Measurements from ENCODE around the gene TNFSF11.
A peak's percentile ranks its signal among the peaks of the same experiment; 100 is the strongest.

TNFSF11 gene

DNA sequence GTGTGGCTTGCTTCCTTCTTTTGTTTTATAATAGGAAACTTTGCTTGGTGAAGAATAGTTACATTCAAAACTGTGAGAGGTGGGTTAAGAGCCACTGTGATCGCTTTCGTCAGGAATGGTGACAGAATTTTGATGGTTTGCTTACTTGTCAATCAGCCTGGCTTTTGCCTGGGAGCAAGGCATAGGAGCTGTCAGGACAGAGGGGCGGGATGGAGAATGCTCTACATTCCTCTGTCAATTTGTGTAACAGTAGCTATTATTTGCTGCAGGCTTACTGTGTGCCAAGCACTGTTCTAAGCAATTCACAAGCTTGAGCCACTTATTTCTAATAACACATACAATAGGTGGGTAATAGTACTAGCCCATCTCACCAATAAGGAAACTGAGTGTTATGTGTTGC lies 28.1 kb upstream of the TNFSF11 start:
- Histone ChIP-seq H3K4me2 (ENCODE audit: low read length) (no peak overlapping the region), H3K36me3 (replicated peaks; ENCODE audit: low read depth, low read length) (no peaks in the 10 kb centered on the region), H3K9me3 (ENCODE audit: insufficient read depth, low read length) (no peaks in the 10 kb centered on the region), H2AFZ (ENCODE audit: low read depth, low read length) (no peak overlapping the region), H3K27me3 (ENCODE audit: low read depth, low read length) (no peaks in the 10 kb centered on the region), H3K27ac (ENCODE audit: low read length) (no peak overlapping the region), H4K20me1 (ENCODE audit: insufficient read depth, low read length) (no peaks in the 10 kb centered on the region), H3K79me2 (ENCODE audit: low read length) (no peaks in the 10 kb centered on the region), H3K4me3 (ENCODE audit: low read length) (no peak overlapping the region), H3K4me1 (ENCODE audit: low read length) (peaks cover 6% of the 10 kb centered on the region), H3K9ac (ENCODE audit: low read length) (no peak overlapping the region)
- TF ChIP-seq EZH2phosphoT487 (IDR thresholded peaks at IDR 0.05; ENCODE audit: low read depth): no peak
- TF ChIP-seq, protein P1, sequence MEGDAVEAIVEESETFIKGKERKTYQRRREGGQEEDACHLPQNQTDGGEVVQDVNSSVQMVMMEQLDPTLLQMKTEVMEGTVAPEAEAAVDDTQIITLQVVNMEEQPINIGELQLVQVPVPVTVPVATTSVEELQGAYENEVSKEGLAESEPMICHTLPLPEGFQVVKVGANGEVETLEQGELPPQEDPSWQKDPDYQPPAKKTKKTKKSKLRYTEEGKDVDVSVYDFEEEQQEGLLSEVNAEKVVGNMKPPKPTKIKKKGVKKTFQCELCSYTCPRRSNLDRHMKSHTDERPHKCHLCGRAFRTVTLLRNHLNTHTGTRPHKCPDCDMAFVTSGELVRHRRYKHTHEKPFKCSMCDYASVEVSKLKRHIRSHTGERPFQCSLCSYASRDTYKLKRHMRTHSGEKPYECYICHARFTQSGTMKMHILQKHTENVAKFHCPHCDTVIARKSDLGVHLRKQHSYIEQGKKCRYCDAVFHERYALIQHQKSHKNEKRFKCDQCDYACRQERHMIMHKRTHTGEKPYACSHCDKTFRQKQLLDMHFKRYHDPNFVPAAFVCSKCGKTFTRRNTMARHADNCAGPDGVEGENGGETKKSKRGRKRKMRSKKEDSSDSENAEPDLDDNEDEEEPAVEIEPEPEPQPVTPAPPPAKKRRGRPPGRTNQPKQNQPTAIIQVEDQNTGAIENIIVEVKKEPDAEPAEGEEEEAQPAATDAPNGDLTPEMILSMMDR (IDR thresholded peaks at IDR 0.05; ENCODE audit: low read depth, low read length): no peak

DNA sequence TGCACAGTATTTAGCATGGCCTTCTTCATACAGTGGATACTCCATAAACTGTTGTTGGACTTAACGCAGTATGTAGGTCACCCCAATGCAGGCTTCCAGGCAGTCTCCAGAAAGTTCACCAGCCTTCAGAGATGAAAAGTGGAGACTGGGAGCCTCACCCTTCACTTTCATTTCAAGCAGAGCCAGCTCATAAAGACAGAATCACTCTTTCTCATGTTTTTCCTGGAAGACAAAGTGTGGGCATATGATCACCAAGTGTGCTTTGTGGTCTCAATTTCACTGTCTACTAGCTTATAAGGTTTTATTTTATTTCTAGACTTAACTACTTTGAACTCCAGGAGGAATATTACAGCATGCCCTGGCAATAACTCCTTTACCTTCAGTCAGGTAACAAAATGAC lies 26.3 kb upstream of the TNFSF11 start:
- Histone ChIP-seq H3K4me2 (ENCODE audit: low read length) (no peak overlapping the region), H3K27me3 (ENCODE audit: low read depth, low read length) (no peaks in the 10 kb centered on the region), H2AFZ (ENCODE audit: low read depth, low read length) (no peak overlapping the region), H3K36me3 (replicated peaks; ENCODE audit: low read depth, low read length) (no peaks in the 10 kb centered on the region), H3K27ac (ENCODE audit: low read length) (no peak overlapping the region), H3K9ac (ENCODE audit: low read length) (no peak overlapping the region), H3K9me3 (ENCODE audit: insufficient read depth, low read length) (no peaks in the 10 kb centered on the region), H3K79me2 (ENCODE audit: low read length) (no peaks in the 10 kb centered on the region), H4K20me1 (ENCODE audit: insufficient read depth, low read length) (no peaks in the 10 kb centered on the region), H3K4me3 (ENCODE audit: low read length) (no peak overlapping the region), H3K4me1 (ENCODE audit: low read length) (peaks cover 6% of the 10 kb centered on the region)
- TF ChIP-seq, protein P1 (IDR thresholded peaks at IDR 0.05; ENCODE audit: low read depth, low read length): no peak
- no peak for TF ChIP-seq EZH2phosphoT487 (IDR thresholded peaks at IDR 0.05; ENCODE audit: low read depth)

DNA sequence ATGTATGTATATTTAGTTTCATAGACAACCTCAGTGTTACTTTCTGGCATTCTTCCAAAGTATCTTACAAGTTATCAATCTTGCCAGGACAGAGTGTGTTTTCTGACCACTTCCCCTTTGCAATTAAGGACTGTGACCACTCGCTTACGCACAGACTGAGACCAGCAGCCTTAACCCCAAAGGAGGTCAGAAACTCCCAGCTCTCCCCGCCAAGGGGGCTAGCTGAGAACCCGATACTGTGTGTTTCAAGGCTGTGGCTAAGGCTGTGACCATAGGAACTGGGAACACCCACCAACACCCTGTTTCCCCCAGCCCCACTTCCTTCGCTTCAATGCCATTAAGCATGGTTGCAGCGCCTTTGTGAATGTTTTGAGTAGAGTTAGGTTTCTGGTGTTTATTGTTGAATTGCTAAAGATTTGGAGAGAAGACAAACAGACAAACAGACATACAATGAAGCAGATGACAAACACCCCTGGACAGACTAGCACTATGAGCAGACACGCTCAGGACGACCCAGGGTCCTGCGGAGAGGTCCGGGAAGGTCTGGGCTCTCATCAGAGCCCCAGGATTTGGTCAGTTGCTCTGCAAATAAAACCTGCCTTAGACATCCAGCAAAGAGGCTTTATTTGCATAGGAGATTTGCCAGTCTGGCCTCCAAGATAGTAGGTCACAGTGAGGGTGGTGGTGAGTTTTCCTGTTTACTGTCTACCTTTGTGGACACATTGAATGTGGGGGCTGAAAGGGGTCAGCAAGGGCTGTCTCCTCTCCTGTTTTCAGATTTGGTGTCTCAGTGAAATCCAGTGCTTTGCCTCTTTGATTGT lies 25.0 kb upstream of the TNFSF11 start:
- no peaks in the 10 kb centered on the region for H3K9me3 ChIP-seq (ENCODE audit: insufficient read depth, low read length)

DNA sequence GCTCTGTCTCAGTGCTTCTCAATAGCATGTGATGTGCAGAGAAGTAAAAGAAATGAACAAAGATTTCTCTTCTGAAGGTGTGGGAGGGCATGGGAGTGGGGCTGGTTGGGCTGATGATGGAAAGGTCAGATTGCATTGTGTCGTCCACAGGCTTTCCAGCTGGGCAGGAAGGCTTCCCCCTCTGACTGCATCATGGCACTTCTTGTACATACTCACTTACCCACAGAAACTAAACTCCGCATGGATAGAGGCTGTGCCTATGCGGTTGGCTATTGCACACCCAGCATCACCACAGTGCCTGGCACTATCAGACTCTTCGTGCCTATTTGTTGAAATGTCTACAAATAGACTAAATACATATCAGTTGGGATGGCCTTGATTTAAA lies 24.4 kb upstream of the TNFSF11 start:
- Histone ChIP-seq H3K9ac (ENCODE audit: low read length) (no peak overlapping the region), H3K9me3 (ENCODE audit: insufficient read depth, low read length) (no peaks in the 10 kb centered on the region), H3K79me2 (ENCODE audit: low read length) (no peaks in the 10 kb centered on the region), H3K4me2 (ENCODE audit: low read length) (no peak overlapping the region), H3K27ac (ENCODE audit: low read length) (no peak overlapping the region), H3K27me3 (ENCODE audit: low read depth, low read length) (no peaks in the 10 kb centered on the region), H4K20me1 (ENCODE audit: insufficient read depth, low read length) (no peaks in the 10 kb centered on the region), H3K36me3 (replicated peaks; ENCODE audit: low read depth, low read length) (no peaks in the 10 kb centered on the region), H3K4me3 (ENCODE audit: low read length) (no peak overlapping the region), H3K4me1 (ENCODE audit: low read length) (peaks cover 6% of the 10 kb centered on the region), H2AFZ (ENCODE audit: low read depth, low read length) (no peak overlapping the region)
- TF ChIP-seq, protein P1 (IDR thresholded peaks at IDR 0.05; ENCODE audit: low read depth, low read length): no peak
- TF ChIP-seq EZH2phosphoT487 (IDR thresholded peaks at IDR 0.05; ENCODE audit: low read depth): no peak

More for the DNA sequence above, 25.0 kb upstream of the TNFSF11 start:
- Histone ChIP-seq H3K4me3 (ENCODE audit: low read length) (no peak overlapping the region), H3K79me2 (ENCODE audit: low read length) (no peaks in the 10 kb centered on the region), H3K4me2 (ENCODE audit: low read length) (peak overlapping the region; percentile 12; the same call in 1 of the 2 replicates), H3K36me3 (replicated peaks; ENCODE audit: low read depth, low read length) (no peaks in the 10 kb centered on the region), H2AFZ (ENCODE audit: low read depth, low read length) (no peak overlapping the region), H4K20me1 (ENCODE audit: insufficient read depth, low read length) (no peaks in the 10 kb centered on the region), H3K9ac (ENCODE audit: low read length) (no peak overlapping the region), H3K27me3 (ENCODE audit: low read depth, low read length) (no peaks in the 10 kb centered on the region), H3K27ac (ENCODE audit: low read length) (no peak overlapping the region), H3K4me1 (ENCODE audit: low read length) (peaks cover 6% of the 10 kb centered on the region)
- TF ChIP-seq, protein P1 (IDR thresholded peaks at IDR 0.05; ENCODE audit: low read depth, low read length): no peak
- TF ChIP-seq EZH2phosphoT487 (IDR thresholded peaks at IDR 0.05; ENCODE audit: low read depth): no peak
